GM18507 (cell line): ENCODE results near the gene EML1.

Experiments used
- DNase-seq: peaks from one replicate; pipeline ENCODE4 v3.0.0; 2011; ENCODE audit warnings: low read depth; ENCODE audit not compliant: insufficient read length; ENCODE audit errors: extremely low spot score
- FAIRE-seq: peaks from 2 replicates; lab custom pipeline; 2011; peaks lifted over from hg19 to GRCh38; lab: Jason Lieb, UNC

EML1 gene

DNA sequence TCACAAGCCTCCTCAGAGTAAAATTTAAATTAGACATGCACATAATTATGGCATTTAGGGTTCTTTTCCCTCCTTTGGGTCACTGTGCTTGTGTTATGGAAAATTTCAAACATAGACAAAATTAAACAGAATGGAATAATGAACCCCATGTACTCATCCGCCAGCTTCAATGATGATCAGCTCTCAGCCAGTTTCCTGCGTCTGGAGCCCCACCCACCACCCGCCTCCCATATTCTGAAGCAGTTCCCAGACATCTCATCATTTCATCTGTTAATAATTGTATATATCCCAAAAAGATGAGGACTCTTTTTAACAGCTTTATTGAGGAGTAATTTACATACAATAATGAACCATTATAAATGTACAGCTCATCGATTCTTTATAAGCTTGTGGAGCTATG lies 128.2 kb downstream of the EML1 start:
- no peak for DNase-seq
- FAIRE-seq, result no peak

DNA sequence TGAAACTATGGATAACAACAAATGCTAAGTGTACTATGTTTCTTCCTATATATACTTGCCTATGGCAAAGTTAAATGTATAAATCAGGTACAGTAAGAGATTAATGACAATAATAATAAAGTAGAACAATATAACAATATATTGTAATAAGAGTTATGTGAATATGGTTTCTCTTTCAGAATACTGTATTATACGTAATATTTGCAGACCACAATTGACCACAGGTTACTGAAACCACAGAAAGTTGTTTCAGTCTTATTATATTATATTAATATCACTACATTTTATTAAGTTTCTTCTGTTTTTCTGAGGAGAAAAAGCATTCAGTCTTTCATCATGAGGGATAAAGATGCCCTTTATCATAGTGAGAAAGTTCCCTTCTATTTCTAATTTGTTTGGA lies 131.2 kb downstream of the EML1 start:
- FAIRE-seq (no peak), DNase-seq (no peak)

DNA sequence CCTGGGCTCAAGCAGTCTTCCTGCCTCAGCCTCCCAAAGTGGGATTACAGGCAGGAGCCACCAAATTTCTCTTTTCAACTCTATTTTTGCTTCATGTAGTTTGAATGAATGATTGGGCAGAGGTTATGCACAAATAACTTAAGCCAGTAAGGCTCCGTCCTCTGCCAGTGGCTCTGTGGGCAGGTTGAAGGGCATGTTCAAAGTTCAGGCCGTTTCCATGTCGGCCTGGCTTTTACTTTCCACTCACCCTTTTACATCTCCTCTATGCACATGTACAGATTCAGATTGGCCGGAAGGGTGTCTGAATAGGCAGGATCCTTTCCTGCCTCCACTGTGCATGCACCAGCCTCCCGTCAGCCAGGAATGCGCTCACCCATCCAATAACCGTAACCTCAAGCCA lies 132.3 kb downstream of the EML1 start:
- DNase-seq (no peak), FAIRE-seq (no peak)

DNA sequence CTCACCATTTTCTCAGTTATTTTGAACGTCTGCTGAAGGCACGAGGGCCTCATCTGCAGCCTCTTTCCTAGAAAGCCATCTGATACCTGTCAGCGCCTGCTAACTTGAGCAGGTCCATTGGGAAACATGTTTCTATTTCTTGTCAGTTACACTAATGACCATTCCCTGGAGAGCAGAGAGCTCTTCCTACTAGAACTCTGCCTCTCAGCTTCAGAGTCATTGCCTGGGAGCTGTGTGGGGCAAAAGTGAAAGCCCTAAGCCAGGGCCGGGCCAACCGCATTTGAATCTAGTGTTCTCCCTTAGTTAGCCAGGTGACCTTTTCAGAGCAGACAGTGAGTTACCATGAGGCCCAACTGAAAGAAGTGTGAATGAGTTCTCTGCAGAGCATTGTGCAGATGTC lies 135.8 kb downstream of the EML1 start:
- DNase-seq (no peak), FAIRE-seq (no peak)

DNA sequence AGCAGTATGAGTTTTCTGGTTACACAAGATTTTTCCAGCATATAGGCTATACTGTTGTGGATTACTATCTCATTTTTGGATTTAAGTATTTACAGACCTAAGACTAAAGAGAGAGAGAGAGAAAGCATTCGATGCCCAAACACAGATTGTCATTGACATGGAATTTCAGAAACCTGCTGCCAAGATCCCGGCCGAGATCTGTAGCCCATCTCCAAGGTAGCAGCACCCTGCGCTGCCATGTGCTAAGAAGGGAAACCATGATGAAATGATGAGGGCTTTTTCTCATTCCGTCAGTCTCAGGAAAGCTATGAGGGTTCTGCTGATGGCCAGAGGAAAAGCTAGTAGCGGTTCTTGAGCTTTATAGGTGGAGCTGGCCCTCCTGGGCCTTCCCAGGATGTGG lies 136.4 kb downstream of the EML1 start:
- DNase-seq, result no peak
- FAIRE-seq, result no peak

DNA sequence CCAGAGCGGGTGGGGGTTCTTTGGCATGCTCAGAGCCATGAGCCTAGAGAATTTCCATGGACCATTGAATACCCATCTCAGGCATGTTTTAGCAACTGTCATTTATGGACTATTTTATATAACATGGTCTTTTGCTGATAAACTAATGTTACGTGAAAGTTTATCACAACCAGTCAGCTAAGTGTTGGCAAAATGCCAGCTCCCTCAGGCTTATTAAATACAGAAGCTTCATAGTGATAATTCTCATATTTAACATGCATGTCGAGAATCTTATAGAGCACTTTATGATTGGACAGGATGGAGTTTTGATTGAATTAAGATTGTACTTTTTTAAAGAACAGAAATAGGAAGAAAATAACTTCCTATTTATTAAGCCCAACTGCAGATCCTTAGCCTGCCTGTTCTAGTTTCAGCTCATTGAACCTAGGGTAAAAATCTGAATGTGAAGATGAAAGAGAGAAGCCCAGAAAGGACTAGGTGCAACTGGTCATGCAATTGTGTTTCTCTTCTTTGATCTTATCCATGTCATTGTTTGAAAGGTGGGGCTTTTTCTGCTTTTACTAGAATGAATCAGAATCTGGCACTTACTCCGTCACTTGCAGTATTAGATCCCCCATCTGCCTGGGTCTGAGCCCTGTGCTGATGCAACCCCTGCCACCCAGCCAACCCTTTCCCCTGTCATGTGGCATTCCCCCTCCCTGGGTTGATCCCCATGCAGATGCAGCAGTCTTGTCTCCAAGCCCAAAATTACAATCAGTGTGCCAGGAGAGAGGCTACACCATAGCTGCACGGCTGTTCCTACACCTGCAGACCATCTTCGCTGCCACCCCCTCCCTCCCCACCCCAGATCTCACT lies 137.4 kb downstream of the EML1 start:
- FAIRE-seq (peak; percentile 78), DNase-seq (no peak)

DNA sequence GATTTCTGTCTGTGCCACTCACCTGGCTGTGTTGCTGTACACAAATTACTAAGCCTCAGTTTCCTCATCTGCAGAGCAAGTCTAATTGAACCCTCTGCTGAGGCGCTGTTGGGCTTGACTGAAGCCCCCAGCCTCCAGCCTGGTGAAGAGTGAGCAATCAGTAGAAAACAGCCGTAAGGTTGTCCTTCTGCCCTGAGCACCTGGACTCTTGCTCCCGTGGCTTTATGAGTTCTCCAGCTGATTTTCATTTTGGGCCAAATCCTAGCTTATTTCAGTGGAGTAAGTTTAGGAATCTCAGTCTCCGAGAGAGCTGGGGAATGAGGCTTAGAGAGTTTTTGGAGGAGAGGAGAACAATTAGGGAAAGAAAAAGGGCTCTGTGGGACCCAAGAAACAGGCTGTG lies 138.1 kb downstream of the EML1 start:
- FAIRE-seq, result no peak
- DNase-seq, result no peak

DNA sequence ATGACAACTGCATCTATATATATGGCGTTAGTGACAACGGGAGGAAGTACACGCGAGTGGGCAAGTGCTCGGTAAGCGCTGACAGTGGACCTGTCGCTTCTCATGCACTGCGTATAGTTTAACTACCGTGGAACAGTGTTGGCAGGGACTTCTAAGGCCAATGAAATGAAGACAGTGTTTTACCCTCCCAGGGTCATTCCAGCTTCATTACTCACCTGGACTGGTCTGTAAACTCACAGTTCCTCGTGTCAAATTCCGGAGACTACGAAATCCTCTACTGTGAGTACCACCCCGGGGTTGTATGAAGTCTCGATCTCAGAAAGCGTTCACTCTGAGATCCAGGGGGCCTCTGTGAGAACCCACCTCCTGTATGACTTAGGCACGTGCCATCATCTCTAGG lies 142.8 kb downstream of the EML1 start:
- DNase-seq (no peak), FAIRE-seq (no peak)

DNA sequence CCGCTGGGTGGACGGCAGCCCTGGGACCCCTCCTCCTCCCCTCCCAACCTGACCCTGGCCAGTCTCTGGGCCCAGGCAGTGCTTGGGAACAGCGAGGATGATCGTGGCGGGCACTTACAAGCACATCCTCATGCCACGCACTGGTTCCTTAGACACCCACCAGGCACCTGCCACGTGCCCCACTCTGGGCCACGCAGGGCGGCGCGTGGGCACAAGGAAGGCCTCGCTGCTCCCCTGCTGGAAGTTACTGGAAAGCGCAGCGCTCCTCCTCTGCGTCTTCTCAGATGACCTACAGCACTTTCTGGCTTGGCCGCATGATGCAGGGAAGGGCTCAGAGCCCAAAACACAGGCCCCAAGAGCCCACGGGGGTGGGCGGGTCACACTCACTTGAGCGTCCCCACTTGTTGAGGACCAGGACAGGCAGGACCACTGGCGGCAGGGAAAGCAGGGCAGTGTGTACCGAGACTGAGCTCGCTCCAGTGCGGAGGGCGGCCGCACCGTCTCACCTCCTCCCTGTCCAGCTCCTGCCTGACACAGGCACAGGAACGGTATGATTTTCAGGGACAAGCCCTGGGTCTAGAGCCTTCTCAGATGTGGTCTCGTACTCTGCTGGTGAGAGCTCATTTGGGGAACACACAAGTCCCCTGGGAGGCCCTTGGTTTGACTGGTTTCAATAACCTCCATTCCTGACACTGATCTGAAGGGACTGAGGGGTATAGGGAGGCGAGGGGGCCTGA lies 143.7 kb downstream of the EML1 start:
- no peak for DNase-seq
- FAIRE-seq, result peak; percentile 24

DNA sequence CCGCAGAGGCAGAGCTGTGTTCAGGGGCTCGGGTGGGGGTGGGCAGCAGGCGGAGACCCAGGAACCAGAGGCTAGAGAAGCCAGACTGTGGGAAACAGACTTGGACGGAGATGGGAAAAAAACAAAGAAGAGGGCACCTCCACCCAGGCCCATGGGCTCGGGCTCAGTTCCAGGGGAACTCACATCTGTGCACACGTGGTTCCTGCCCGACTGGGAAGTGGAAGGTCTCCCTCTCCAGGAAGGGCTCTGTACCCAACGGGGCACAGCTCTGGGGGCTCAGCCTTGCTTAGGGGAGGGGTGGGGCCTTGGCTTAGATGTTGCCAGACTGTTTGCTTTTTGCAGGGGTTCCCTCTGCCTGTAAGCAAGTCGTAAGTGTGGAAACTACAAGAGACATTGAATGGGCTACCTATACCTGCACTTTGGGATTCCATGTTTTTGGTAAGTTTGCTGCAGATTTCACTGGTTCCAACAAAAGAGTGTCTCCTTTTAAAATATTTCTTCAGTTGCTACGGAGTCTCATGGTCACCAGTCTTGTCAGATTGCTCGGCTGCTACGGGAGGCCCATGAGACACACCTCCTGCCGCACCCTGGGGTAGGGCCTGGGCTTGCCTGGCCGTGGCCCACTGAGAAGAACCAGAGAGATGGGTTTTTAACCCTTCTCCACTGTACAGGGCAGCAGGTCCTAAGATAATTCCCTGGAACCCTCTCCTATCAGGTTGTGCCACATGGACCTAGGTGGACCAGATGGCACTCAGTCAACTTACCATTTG lies 144.4 kb downstream of the EML1 start:
- FAIRE-seq (no peak), DNase-seq (no peak)

DNA sequence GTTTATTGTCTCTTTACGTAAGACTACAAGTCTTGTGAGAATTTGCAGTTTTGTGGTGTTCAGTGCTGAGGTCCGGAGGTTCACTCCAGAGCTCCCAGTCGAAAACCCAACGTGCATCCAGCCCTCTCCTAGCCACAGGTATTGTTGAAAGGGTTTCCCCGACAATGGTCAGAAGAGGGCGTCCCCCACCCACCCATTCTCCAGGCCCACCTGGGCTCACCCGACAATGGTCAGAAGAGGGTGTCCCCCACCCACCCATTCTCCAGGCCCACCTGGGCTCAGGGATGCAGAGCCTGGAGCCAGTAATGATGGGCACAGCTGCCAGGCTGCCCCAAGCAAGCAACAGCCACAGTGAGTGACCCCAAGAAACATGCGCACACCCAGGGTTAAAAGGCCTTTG lies 145.2 kb downstream of the EML1 start:
- no peak for DNase-seq
- FAIRE-seq, result no peak

DNA sequence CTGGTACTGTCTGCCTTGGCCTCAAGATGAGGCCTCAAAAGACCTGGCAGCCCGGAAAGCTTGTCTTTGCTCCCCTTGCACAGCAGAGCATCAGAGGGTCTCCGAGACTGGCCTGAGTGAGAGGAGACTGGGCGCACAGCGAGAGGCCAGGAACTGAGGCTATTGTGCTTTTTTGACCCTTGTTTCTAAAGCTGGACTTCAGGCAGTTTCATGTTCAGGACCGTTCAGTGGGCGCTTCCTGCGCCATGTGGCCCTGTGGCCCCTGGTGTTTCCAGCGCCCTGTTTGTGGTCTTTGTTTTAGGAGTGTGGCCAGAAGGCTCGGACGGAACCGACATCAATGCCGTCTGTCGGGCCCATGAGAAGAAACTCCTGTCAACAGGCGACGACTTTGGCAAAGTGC lies 145.7 kb downstream of the EML1 start:
- DNase-seq, result no peak
- FAIRE-seq, result no peak

DNA sequence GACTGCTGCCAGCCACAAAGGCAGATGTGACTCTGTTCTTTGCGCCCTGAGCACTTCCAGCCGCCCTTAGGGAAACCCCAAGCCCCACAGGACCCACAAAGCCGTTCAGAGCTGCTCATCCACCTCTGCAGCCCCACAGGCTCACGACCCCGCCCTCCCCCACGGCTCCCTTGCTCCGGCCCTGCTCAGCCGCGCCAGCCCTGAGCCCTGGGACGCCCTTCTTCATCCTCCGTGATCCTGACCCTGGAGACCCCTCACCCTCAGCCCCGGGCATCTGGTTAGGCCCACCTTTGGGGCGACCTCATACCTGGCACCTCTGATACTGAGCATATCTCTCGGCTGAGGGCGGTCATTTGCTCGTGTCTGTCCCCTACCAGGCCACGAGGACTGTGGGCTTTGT lies 146.2 kb downstream of the EML1 start:
- FAIRE-seq, result no peak
- no peak for DNase-seq

DNA sequence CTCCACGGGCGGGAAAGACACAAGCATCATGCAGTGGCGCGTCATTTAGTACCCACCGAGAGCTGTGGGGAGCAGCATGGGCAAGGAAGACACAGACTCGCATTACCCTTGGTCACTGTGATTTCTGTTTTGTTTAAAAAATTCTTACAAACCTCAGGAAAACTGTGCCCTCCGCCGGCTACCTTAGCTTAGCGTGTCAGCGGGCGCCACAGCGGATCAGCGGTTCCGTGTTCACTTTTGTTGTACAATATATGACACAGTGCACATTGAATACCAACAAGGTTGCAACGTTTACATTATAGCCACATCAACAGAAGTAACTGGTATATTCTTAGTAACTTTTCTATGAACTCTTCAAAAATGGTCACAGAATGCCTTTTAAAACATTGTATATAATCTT lies 146.9 kb downstream of the EML1 start:
- FAIRE-seq (no peak), DNase-seq (no peak)

DNA sequence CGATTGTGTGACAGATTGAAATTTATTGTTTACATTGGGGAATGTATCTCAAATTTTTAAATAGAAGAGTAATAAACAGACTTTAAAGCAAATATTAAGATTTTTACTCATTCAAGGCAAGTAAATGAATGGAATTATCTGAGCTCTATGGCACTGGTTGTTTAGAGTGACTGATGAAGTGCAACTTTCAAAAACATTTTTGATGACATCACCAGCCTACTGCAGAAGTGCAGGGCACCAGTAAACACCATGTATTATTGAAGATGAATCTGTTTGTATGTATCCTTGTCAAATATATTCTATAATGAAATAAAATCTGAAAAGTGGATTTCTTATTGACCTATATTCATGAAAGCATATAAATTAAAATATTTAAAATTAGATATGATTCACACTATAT lies 148.0 kb downstream of the EML1 start:
- DNase-seq, result no peak
- FAIRE-seq, result no peak

DNA sequence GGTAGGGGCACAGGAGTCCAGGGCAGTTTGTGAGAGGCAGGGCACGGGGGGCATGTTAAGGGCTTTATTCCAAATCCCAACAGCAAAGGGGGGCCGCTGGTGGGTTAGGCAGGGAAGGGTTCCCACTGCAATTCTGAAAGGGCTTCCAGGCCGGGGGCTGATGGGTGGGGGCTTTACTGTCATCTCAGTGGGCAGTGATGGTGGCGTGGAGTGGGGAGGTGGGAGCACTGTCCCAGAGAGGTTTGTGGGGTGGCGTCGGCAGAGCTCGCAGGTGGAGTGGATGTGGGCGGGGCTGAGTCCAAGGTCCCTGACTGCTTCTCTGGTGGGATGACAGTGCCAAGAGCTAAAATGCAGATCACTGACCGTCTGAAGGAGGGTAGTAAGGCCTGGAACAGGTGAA lies 150.4 kb downstream of the EML1 start:
- FAIRE-seq, result no peak
- no peak for DNase-seq

DNA sequence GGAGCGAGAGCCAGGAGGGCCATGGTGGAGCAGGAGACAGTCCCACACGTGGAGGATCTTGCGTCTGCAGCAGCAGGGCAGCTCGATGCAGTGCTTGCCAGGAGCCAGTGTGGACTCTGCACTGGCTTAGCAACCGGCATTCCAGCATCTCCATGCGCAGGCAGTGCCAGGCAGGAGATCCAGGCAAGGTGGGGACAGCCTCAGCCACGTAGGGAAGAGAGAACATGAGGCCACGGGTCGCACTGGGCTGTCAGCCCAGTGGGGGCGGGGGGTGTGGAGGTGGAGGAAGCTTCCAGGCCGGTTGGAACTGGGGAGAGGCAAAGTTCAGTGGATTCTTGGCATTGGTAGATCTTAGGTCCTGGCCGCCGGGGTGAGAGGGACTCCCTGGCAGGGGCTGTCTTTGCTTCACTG lies 151.0 kb downstream of the EML1 start:
- DNase-seq (no peak), FAIRE-seq (no peak)

DNA sequence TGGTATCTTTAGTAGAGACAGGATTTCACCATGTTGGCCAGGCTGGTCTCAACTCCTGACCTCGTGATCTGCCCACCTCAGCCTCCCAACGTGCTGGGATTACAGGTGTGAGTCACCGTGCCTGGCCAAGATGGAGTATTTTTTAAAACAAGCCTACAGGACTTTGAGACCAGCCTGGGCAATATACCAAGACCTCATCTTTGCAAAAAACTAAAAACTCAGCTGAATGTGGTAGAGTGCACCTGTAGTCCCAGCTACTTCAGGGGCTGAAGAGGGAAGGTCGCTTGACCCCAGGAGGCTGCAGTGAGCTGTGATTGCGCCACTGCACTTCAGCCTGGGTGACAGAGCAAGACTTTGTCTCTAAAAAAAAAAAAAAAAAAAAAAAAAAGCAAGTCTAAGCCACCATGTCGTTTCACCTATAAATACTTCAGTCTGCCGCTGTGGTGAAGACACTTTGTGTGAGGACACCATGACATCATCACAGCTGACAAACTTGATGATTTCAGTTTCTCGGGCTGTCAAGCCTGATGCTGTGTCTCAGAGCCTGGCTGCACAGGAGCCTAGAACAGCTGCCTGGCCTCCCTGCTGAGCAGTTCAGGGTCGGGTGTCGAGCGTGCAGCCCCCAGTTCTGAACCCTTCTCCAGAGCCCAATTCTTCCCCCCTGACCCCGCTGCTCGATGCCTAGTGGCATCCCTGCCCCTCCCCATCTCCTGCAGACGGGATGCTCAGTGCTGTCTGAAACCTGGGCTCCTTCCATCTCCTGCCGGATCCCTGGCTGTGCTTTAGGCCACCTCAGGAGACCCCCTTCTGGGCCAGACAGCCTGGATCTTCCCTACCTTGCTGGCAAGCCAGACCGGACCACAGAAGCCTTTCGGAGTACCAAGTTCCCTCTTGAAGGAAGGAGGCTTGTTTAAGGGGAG lies 152.8 kb downstream of the EML1 start:
- FAIRE-seq (no peak), DNase-seq (no peak)

DNA sequence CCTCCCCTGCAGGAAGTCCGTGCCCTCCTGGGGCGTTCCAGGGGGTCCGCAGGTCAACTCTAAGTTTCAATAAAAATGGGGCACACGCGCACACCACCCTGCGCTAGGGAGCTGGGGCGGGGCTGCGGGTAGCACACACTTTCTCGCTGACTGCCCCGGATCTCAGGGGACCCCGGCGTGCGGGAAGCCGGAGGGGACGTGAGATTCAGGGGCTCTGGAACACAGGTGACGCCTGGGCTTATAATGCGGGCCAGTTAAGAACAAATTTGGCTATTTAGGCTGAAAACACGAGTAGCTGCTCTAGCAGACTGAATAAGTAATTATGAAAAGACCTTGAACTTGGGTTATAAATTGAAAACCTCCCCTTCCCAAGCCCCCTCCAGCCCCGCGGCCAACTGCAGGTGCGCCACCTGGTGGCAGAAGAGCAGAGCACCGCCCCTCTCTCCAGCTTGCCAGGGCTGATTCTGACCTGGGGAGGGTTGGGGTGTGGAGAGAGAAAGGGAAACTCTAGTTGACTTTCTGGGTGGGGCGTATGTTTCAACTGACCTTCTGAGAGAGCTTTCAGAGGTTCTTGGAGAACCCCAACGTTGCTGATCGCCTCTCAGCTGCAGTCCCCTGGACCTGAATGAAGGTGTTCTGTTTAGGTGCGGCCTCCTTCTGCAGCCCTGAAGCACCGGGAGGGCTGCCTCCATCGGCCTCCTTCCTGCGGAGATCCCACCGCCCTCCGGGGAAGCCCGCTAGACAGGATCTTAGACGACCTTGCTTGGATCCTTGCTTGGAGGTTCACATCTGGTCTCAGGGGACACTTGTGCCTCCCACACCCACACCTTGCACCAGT lies 153.7 kb downstream of the EML1 start:
- FAIRE-seq (peak; percentile 67), DNase-seq (no peak)
